ENCODE results near the gene STRADB. TPM values are rescaled to one million over a fixed set of nuclear protein-coding genes. Genes with fewer than 3 reads are reported as not detected.
A peak's percentile ranks its signal among the peaks of the same experiment; 100 is the strongest.

The STRADB gene
- total RNA-seq, 4 donors from 2014 or later: 9.3 to 34.9 (median 13.0) TPM

GRCh38 chr2:201452922-201453643 lies 1.5 kb downstream of the STRADB start:
- Histone ChIP-seq H3K4me3 (peak overlapping the region in 1 of 2 donors; percentile 92), H3K9me3 (no peaks in the 10 kb centered on the region), H3K36me3 (peaks cover 0 to 28% of the 10 kb centered on the region in 2 donors), H3K27ac (no peak overlapping the region), H3K4me1 (peaks cover 0 to 50% (median 9%) of the 10 kb centered on the region in 3 donors), H3K27me3 (no peaks in the 10 kb centered on the region)
- no peak for ATAC-seq
- no peak for TF ChIP-seq POLR2AphosphoS5 (IDR thresholded peaks at IDR 0.05)
- TF ChIP-seq POLR2A (IDR thresholded peaks at IDR 0.05): no peak
- TF ChIP-seq EP300 (IDR thresholded peaks at IDR 0.05): no peak
- TF ChIP-seq CTCF (IDR thresholded peaks at IDR 0.05): no peak
- 84 to 86% methylated on average over 6 of the region's 6 CpGs for WGBS, 2 donors (ENCODE audit: low coverage in 1 of 2)

DNA sequence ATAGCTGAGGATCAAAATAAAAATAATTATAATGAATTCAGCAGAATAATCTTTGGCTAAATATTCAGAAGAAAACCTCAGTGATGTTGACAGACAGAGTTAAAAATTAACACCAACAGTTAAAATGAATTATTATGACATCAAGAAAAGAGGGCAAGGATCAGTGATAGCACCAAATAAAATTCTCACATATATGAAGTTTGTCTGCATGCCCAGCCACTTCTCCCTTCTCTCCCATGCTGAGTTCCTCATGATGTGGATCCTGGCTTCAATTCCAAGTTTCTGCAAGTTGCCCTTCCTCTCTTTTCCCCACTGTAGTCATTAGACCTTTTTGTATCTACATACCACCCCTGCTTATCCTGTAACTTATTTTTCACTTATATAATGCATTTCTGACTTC lies 6.8 kb downstream of the STRADB start:
- no peak for TF ChIP-seq CTCF (IDR thresholded peaks at IDR 0.05)
- TF ChIP-seq POLR2AphosphoS5 (IDR thresholded peaks at IDR 0.05): no peak
- TF ChIP-seq POLR2A (IDR thresholded peaks at IDR 0.05): no peak
- TF ChIP-seq EP300 (IDR thresholded peaks at IDR 0.05): no peak
- H3K36me3 ChIP-seq: peaks cover 2 to 81% of the 10 kb centered on the region in 2 donors
- H3K9me3 ChIP-seq: no peaks in the 10 kb centered on the region
- H3K4me3 ChIP-seq: no peak overlapping the region
- H3K4me1 ChIP-seq: peaks cover 0 to 8% (median 0%) of the 10 kb centered on the region in 3 donors
- ATAC-seq: no peak
- no peaks in the 10 kb centered on the region for H3K27me3 ChIP-seq
- H3K27ac ChIP-seq: no peak overlapping the region

- H3K4me1 ChIP-seq: peaks cover 0 to 13% (median 4%) of the 10 kb centered on the region in 3 donors
- no peak overlapping the region for H3K4me3 ChIP-seq
- TF ChIP-seq CTCF (IDR thresholded peaks at IDR 0.05) (no peak), EP300 (IDR thresholded peaks at IDR 0.05) (no peak), POLR2AphosphoS5 (IDR thresholded peaks at IDR 0.05) (no peak), POLR2A (IDR thresholded peaks at IDR 0.05) (no peak)
- 88 to 100% methylated on average over 1 of the region's 1 CpG for WGBS, 2 donors (ENCODE audit: low coverage in 1 of 2)
- H3K27me3 ChIP-seq: no peaks in the 10 kb centered on the region
- ATAC-seq: no peak
- peaks cover 2 to 94% of the 10 kb centered on the region in 2 donors for H3K36me3 ChIP-seq
- H3K9me3 ChIP-seq: no peaks in the 10 kb centered on the region
- H3K27ac ChIP-seq: no peak overlapping the region
Measured at GRCh38 chr2:201460532-201460931, 9.0 kb downstream of the STRADB start.

DNA sequence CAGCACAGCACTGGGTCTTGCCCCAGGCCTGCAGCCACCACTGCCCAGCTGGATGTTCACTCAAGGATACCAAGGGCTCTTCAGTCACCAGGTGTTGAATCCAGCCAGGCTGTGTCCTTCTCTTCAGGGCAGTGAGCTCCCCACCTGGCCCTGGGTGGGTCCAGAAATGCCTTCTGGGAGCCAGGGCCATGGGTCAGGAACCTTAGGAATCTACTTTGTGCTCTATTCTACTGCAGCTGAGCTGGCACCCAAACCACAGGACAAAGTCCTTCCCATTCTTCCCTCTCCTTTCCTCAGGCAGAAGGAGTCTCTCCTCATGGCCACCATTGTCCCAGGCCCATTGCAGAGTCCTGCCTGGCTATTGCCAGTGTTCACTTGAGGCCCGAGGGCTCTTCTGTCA lies 13.0 kb downstream of the STRADB start:
- peaks cover 6 to 75% of the 10 kb centered on the region in 2 donors for H3K36me3 ChIP-seq
- WGBS, 2 donors (ENCODE audit: low coverage in 1 of 2): no CpG with 5 or more reads among the region's 1 CpG

More for the DNA sequence above, 13.0 kb downstream of the STRADB start:
- no peaks in the 10 kb centered on the region for H3K27me3 ChIP-seq
- TF ChIP-seq EP300 (IDR thresholded peaks at IDR 0.05) (no peak), POLR2AphosphoS5 (IDR thresholded peaks at IDR 0.05) (no peak), CTCF (IDR thresholded peaks at IDR 0.05) (no peak), POLR2A (IDR thresholded peaks at IDR 0.05) (no peak)
- ATAC-seq: no peak
- H3K4me3 ChIP-seq: no peak overlapping the region
- peak overlapping the region in 2 of 4 donors; percentile 50 to 67 for H3K27ac ChIP-seq
- no peaks in the 10 kb centered on the region for H3K9me3 ChIP-seq
- peaks cover 3 to 33% (median 4%) of the 10 kb centered on the region in 3 donors for H3K4me1 ChIP-seq

All from gastroesophageal sphincter (tissue), 4 donors.